DOHH2 (cell line): Measurements from ENCODE around the gene ELK4.

Source experiments
- H3F3A ChIP-seq: fragments of 200-600 bp; sonication (generic), shearing (Covaris generic); 2 replicates; pipeline ENCODE4 v1.6.0; 2016; ENCODE audit warnings: antibody characterized with exemption, mild to moderate bottlenecking; ENCODE audit not compliant: control insufficient read depth, insufficient read depth
- H3K27ac ChIP-seq: fragments of 200-600 bp; sonication (generic); 2 replicates; pipeline ENCODE4 v1.5.1; 2014; ENCODE audit warnings: low read depth, mild to moderate bottlenecking, low read length, moderate library complexity
- H3K27me3 ChIP-seq: fragments of 200-600 bp; sonication (generic); 2 replicates; pipeline ENCODE4 v1.6.1; 2014; ENCODE audit warnings: mild to moderate bottlenecking, low read length, mixed read lengths; ENCODE audit not compliant: control insufficient read depth
- H3K36me3 ChIP-seq: fragments of 200-600 bp; sonication (generic); 2 replicates; pipeline ENCODE4 v1.6.1; 2014; ENCODE audit warnings: mild to moderate bottlenecking, low read length, moderate library complexity, mixed read lengths; ENCODE audit not compliant: control insufficient read depth
- H3K4me1 ChIP-seq: fragments of 200-600 bp; sonication (generic); 2 replicates; pipeline ENCODE4 v1.6.1; 2014; ENCODE audit warnings: mild to moderate bottlenecking, low read length, mixed read lengths; ENCODE audit not compliant: control insufficient read depth
- H3K4me2 ChIP-seq: fragments of 200-600 bp; sonication (generic); 2 replicates; pipeline ENCODE4 v1.6.0; 2014; ENCODE audit warnings: mild to moderate bottlenecking, low read length, moderate library complexity
- H3K4me3 ChIP-seq: fragments of 200-600 bp; sonication (generic); 2 replicates; pipeline ENCODE4 v1.5.1; 2014; ENCODE audit warnings: mild to moderate bottlenecking, low read length, mixed read lengths
- H3K79me2 ChIP-seq: fragments of 200-600 bp; sonication (generic); 2 replicates; pipeline ENCODE4 v1.6.1; 2014; ENCODE audit warnings: mild to moderate bottlenecking, low read length, mixed read lengths; ENCODE audit not compliant: control insufficient read depth
- H3K9me2 ChIP-seq: fragments of 200-600 bp; sonication (generic); replicated peaks from 2 replicates; pipeline ENCODE4 v1.6.1; 2014; ENCODE audit warnings: mild to moderate bottlenecking, low read length, mixed read lengths; ENCODE audit not compliant: control insufficient read depth
- H3K9me3 ChIP-seq: fragments of 200-600 bp; sonication (generic); 2 replicates; pipeline ENCODE4 v1.6.1; 2014; ENCODE audit warnings: antibody characterized with exemption, low read length, mixed read lengths; ENCODE audit not compliant: control insufficient read depth, insufficient read depth
- H4K20me1 ChIP-seq: fragments of 200-600 bp; sonication (generic); 2 replicates; pipeline ENCODE4 v1.6.0; 2014; ENCODE audit warnings: low read depth, mild to moderate bottlenecking, antibody characterized with exemption, low read length, moderate library complexity; ENCODE audit not compliant: control insufficient read depth, insufficient read depth
- EZH2phosphoT487 ChIP-seq: fragments of 200-600 bp; sonication (generic); IDR thresholded peaks from 2 replicates; pipeline ENCODE4 v1.6.1; 2017; ENCODE audit warnings: borderline replicate concordance, mild to moderate bottlenecking, antibody characterized with exemption, low read length, moderate library complexity, mixed read lengths
- TF ChIP-seq, protein P1 (sequence below): fragments of 200-600 bp; sonication (generic); IDR thresholded peaks from one replicate; pipeline ENCODE4 v1.5.1; 2014; ENCODE audit warnings: antibody characterized with exemption, mild to moderate bottlenecking, low read depth, low read length; ENCODE audit not compliant: poor library complexity, severe bottlenecking

Gene ELK4

DNA sequence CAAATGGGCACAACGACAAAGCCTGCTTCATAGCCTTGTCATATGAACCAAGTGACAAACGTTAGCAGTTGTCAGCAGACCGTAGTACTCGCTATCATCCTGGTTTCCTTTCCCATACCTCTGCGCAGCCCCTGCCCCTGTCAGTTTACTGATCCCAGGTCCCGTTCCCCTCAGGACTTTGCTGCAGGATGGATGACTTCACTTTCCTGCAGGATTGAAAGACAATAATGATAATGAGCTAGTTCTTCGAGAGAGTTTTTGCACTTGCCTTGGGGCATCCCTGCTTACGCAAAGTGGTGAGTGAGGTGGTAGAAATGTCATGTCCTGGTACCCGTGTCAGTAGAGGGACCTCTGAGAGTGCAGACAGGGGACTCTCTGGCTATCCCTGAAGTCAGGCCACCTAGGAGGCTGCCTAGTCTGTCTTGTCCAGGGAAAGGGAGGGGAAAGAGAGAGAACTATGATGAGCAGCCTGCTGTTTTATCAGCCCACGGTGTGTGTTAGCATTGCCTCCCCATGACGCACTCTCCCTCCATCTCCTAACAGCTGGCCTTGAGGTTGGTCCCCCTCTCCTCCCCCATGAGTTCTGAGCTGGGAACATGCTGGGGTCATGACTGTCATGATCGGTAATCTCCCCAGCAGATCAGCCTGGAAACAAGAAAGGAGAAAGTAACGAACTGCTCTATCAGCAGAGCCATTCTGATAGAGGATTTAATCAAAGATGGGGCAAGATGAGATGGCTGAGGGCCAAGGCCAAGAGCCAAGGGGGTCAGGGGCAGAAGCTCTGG, 53.7 kb downstream of the ELK4 start:
- Histone ChIP-seq H3K27ac (no peak overlapping the region), H3K79me2 (no peaks in the 10 kb centered on the region), H3K9me2 (no peaks in the 10 kb centered on the region), H3K4me3 (no peak overlapping the region), H3K4me2 (no peak overlapping the region), H3K36me3 (no peaks in the 10 kb centered on the region), H3K27me3 (peaks cover 19% of the 10 kb centered on the region), H4K20me1 (no peaks in the 10 kb centered on the region), H3K4me1 (peaks cover 10% of the 10 kb centered on the region), H3F3A (no peaks in the 10 kb centered on the region), H3K9me3 (no peaks in the 10 kb centered on the region)
- no peak for TF ChIP-seq EZH2phosphoT487
- TF ChIP-seq, protein P1, sequence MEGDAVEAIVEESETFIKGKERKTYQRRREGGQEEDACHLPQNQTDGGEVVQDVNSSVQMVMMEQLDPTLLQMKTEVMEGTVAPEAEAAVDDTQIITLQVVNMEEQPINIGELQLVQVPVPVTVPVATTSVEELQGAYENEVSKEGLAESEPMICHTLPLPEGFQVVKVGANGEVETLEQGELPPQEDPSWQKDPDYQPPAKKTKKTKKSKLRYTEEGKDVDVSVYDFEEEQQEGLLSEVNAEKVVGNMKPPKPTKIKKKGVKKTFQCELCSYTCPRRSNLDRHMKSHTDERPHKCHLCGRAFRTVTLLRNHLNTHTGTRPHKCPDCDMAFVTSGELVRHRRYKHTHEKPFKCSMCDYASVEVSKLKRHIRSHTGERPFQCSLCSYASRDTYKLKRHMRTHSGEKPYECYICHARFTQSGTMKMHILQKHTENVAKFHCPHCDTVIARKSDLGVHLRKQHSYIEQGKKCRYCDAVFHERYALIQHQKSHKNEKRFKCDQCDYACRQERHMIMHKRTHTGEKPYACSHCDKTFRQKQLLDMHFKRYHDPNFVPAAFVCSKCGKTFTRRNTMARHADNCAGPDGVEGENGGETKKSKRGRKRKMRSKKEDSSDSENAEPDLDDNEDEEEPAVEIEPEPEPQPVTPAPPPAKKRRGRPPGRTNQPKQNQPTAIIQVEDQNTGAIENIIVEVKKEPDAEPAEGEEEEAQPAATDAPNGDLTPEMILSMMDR = no peak

GRCh38 chr1:205576805-205577761, 54.7 kb downstream of the ELK4 start:
- Histone ChIP-seq H3K9me3 (no peaks in the 10 kb centered on the region), H3K27me3 (peaks cover 21% of the 10 kb centered on the region), H3K79me2 (no peaks in the 10 kb centered on the region), H3K27ac (no peak overlapping the region), H3K4me3 (no peak overlapping the region), H4K20me1 (no peaks in the 10 kb centered on the region), H3K36me3 (no peaks in the 10 kb centered on the region), H3K4me1 (no peaks in the 10 kb centered on the region; the same call in 1 of the 2 replicates), H3F3A (no peaks in the 10 kb centered on the region), H3K4me2 (no peak overlapping the region), H3K9me2 (no peaks in the 10 kb centered on the region)
- TF ChIP-seq, protein P1 = no peak
- TF ChIP-seq EZH2phosphoT487 = no peak

DNA sequence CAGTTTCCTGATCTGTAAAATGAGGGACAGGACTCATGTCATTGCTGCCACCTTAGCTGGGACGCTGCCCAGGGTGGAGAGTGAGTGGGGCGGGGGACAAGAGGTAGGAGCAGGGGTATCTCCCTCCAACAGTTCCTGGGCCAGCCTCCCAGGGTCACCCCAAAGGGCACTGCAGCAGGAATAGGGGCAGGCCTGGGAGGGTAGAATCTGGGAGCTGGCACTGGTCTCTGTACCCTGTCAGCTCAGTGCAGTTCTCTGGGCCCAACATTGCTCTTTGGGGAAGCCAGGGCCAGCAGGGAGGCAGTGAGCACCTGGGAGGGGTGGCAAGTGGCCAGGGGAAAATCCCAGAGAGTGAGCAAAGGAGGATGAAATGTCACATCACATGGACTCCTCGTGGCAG, 55.8 kb downstream of the ELK4 start:
- no peak overlapping the region for H3K27ac ChIP-seq
- no peaks in the 10 kb centered on the region for H3K9me3 ChIP-seq
- H3K79me2 ChIP-seq = no peaks in the 10 kb centered on the region
- H3K4me2 ChIP-seq = no peak overlapping the region
- no peak overlapping the region for H3K4me3 ChIP-seq
- no peaks in the 10 kb centered on the region for H3F3A ChIP-seq
- H3K9me2 ChIP-seq = no peaks in the 10 kb centered on the region
- H3K36me3 ChIP-seq = no peaks in the 10 kb centered on the region
- TF ChIP-seq, protein P1 = no peak
- TF ChIP-seq EZH2phosphoT487 = no peak
- H3K4me1 ChIP-seq = no peaks in the 10 kb centered on the region
- no peaks in the 10 kb centered on the region for H4K20me1 ChIP-seq
- peaks cover 29% of the 10 kb centered on the region for H3K27me3 ChIP-seq
